Natural killer cell (primary cell): ENCODE data around the gene RBKS. TPM values are rescaled to one million over a fixed set of nuclear protein-coding genes. Genes with fewer than 3 reads are reported as not detected.
"Not testable (repeated sequence)": the region's sequence is repeated elsewhere in the genome, so short reads cannot be mapped to it uniquely, and the experiment has no call there.

Source experiments
- ATAC-seq, 3 donors: fragments of 150-1000 bp in 2 of 3; fragments of 200-7000 bp in 1 of 3; cut with Tn5 transposase; 1 replicate in 1 of 3; 2 replicates in 2 of 3; pipeline ENCODE4 v1.10.0; 2021; ENCODE audit warnings: mild to moderate bottlenecking in 2 of 3, moderate library complexity in 2 of 3
- DNase-seq, 2 donors: peaks; one replicate each; pipeline versions ENCODE4 v3.0.0 to v3.0.0-alpha.2; 2013 to 2021; ENCODE audit warnings: mixed read lengths in 1 of 2
- H3K27ac ChIP-seq: one replicate; pipeline ENCODE4 v1.5.1; 2013; ENCODE audit warnings: mild to moderate bottlenecking, low read length
- H3K27me3 ChIP-seq: one replicate; pipeline ENCODE4 v1.6.1; 2013; ENCODE audit warnings: low read length; ENCODE audit not compliant: control insufficient read depth, insufficient read depth
- H3K36me3 ChIP-seq: one replicate; pipeline ENCODE4 v1.6.1; 2013; ENCODE audit warnings: low read length; ENCODE audit not compliant: control insufficient read depth, insufficient read depth
- H3K4me1 ChIP-seq: one replicate; pipeline ENCODE4 v1.6.1; 2013; ENCODE audit warnings: low read length; ENCODE audit not compliant: control insufficient read depth, insufficient read depth
- H3K4me3 ChIP-seq: one replicate; pipeline ENCODE4 v1.5.1; 2013; ENCODE audit warnings: low read length
- H3K9me3 ChIP-seq: one replicate; pipeline ENCODE4 v1.6.1; 2013; ENCODE audit warnings: low read length; ENCODE audit not compliant: control insufficient read depth, insufficient read depth
- H3K27ac Mint-ChIP-seq, 2 donors: one replicate each; pipeline ENCODE4 v1.8.0; 2022; ENCODE audit warnings: mild to moderate bottlenecking in 2 of 2, mixed read lengths in 2 of 2, moderate library complexity in 1 of 2
- H3K27me3 Mint-ChIP-seq, 2 donors: one replicate each; pipeline ENCODE4 v1.8.0; 2022; ENCODE audit warnings: low read depth in 2 of 2, mixed read lengths in 2 of 2
- H3K36me3 Mint-ChIP-seq: one replicate; pipeline ENCODE4 v1.8.0; 2022; ENCODE audit warnings: mixed read lengths
- H3K4me1 Mint-ChIP-seq, 2 donors: one replicate each; pipeline ENCODE4 v1.8.0; 2022; ENCODE audit warnings: mixed read lengths in 2 of 2
- H3K4me3 Mint-ChIP-seq: one replicate; pipeline ENCODE4 v1.8.0; 2022; ENCODE audit warnings: mild to moderate bottlenecking, moderate library complexity, mixed read lengths
- H3K9me3 Mint-ChIP-seq, 2 donors: one replicate each; pipeline ENCODE4 v1.8.0; 2022; ENCODE audit warnings: mixed read lengths in 2 of 2
- CTCF ChIP-seq: fragments of 200-600 bp; IDR thresholded peaks from one replicate; pipeline ENCODE4 v1.8.0; 2022; ENCODE audit warnings: antibody characterized with exemption
- WGBS: methylation state at CpG from one replicate; pipeline ENCODE4 v1.1.7; 2013; ENCODE audit warnings: missing lambda C conversion rate; ENCODE audit not compliant: insufficient coverage; 5-methylcytosine and 5-hydroxymethylcytosine counted together
- intact Hi-C: fragments of 100-400 bp; cut with micrococcal nuclease; formaldehyde crosslinking; loops from one replicate; pipeline ENCODE4 v1.14.2; 2022
- total RNA-seq, 4 donors: library from RNA; stranded (reverse); fragments of 120-200 nt in 1 of 4; gene quantifications; one replicate each; pipeline versions ENCODE4 v1.2.3 to v1.2.4, GENCODE V29; 2013 to 2022

RBKS gene
- total RNA-seq, 3 donors from 2014 or later (not counting 1 experiment from before 2014, with no cell fraction given): 11.5 to 20.9 (median 12.8) TPM

- intact Hi-C loops: no loop called here
- 82% methylated on average over 2 of the region's 2 CpGs for WGBS
- no peak overlapping the region for H3K27ac Mint-ChIP-seq
- no peak overlapping the region for H3K4me3 ChIP-seq
- H3K27me3 ChIP-seq: no peaks in the 10 kb centered on the region
- peaks cover 16% of the 10 kb centered on the region for H3K4me1 ChIP-seq
- H3K4me3 Mint-ChIP-seq: peak overlapping the region; percentile 47
- H3K36me3 ChIP-seq: no peaks in the 10 kb centered on the region
- H3K36me3 Mint-ChIP-seq: no peaks in the 10 kb centered on the region
- no peak for DNase-seq
- no peaks in the 10 kb centered on the region for H3K9me3 ChIP-seq
- no peak overlapping the region for H3K27ac ChIP-seq
- H3K27me3 Mint-ChIP-seq: peaks cover 0 to 15% of the 10 kb centered on the region in 2 donors
- peaks cover 4 to 15% of the 10 kb centered on the region in 2 donors for H3K4me1 Mint-ChIP-seq
- no peak for ATAC-seq
- no peaks in the 10 kb centered on the region for H3K9me3 Mint-ChIP-seq
- no peak for TF ChIP-seq CTCF
Observed at GRCh38 chr2:27766287-27766661, 123.9 kb downstream of the RBKS start.

DNA sequence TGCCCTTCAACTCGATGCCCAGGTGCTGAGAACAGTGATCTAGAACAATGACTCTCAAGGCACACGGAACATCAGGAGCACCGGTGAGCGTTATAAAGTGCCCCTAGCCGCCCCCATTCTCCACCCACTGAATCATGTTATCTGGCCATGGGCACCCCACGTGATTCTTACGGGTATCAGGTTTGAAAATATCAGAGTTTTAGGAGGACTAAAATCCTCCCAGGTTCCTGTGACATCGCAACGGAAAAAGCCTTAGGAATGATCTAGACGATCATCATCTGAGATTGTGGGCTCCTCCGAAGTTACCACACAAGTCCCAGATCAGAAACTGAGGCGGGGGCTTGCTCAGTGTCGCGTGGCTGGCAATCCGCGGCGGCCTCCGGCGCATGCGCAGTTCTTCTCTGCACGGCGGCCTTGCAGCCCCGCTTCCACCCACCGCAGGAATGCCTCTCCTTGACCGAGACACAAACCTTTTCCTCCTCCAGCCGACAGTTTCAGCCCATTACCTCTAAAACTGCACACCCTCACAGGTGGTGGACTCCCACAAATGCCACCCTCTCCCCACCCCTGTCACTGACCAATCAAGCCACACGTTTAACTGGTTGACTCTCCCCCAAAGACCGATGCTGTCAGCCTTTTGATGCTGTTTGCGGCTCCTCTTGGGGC lies 124.4 kb downstream of the RBKS start:
- intact Hi-C loops: no loop called here
- Histone ChIP-seq H3K36me3 (no peaks in the 10 kb centered on the region), H3K27ac (no peak overlapping the region), H3K4me3 (no peak overlapping the region), H3K9me3 (no peaks in the 10 kb centered on the region), H3K4me1 (peaks cover 11% of the 10 kb centered on the region), H3K27me3 (no peaks in the 10 kb centered on the region)
- peak; percentile 24 to 72 for DNase-seq
- ATAC-seq: peak in 1 of 3 donors; percentile 50
- WGBS: 50% methylated on average over 29 of the region's 29 CpGs
- H3K9me3 Mint-ChIP-seq: no peaks in the 10 kb centered on the region
- peak overlapping the region; percentile 53 for H3K4me3 Mint-ChIP-seq
- no peak overlapping the region for H3K27ac Mint-ChIP-seq
- H3K27me3 Mint-ChIP-seq: peaks cover 0 to 15% of the 10 kb centered on the region in 2 donors
- no peaks in the 10 kb centered on the region for H3K36me3 Mint-ChIP-seq
- H3K4me1 Mint-ChIP-seq: peaks cover 0 to 10% of the 10 kb centered on the region in 2 donors
- no peak for TF ChIP-seq CTCF

- H3K36me3 ChIP-seq, H3K9me3 Mint-ChIP-seq, H3K9me3 ChIP-seq, DNase-seq, H3K4me1 Mint-ChIP-seq, H3K4me3 Mint-ChIP-seq, H3K27ac ChIP-seq, H3K27me3 ChIP-seq, H3K27ac Mint-ChIP-seq, H3K36me3 Mint-ChIP-seq, intact Hi-C loops, ATAC-seq, H3K4me3 ChIP-seq: not testable (repeated sequence)
- 80% methylated on average over 3 of the region's 3 CpGs for WGBS
- H3K27me3 Mint-ChIP-seq: peaks cover 0 to 11% of the 10 kb centered on the region in 2 donors
- peaks cover 11% of the 10 kb centered on the region for H3K4me1 ChIP-seq
Observed at GRCh38 chr2:27764526-27764925, 125.7 kb downstream of the RBKS start.

GRCh38 chr2:27763907-27764267 lies 126.3 kb downstream of the RBKS start:
- Histone ChIP-seq H3K27ac (no peak overlapping the region), H3K4me1 (peaks cover 11% of the 10 kb centered on the region), H3K36me3 (no peaks in the 10 kb centered on the region), H3K4me3 (no peak overlapping the region), H3K9me3 (no peaks in the 10 kb centered on the region), H3K27me3 (no peaks in the 10 kb centered on the region)
- peaks cover 0 to 10% of the 10 kb centered on the region in 2 donors for H3K4me1 Mint-ChIP-seq
- no peak for DNase-seq
- no peaks in the 10 kb centered on the region for H3K36me3 Mint-ChIP-seq
- H3K27ac Mint-ChIP-seq: no peak overlapping the region
- no peak for TF ChIP-seq CTCF
- peaks cover 0 to 11% of the 10 kb centered on the region in 2 donors for H3K27me3 Mint-ChIP-seq
- ATAC-seq: no peak
- no peak overlapping the region for H3K4me3 Mint-ChIP-seq
- WGBS: 92% methylated on average over 7 of the region's 7 CpGs
- no peaks in the 10 kb centered on the region for H3K9me3 Mint-ChIP-seq
- intact Hi-C loops: no loop called here
